Right kidney (tissue), 9 donors: ENCODE results near the gene STARD10.
A peak's percentile ranks its signal among the peaks of the same experiment; 100 is the strongest.

ENCODE experiments used
- DNase-seq: peaks from one replicate; pipeline ENCODE4 v3.0.0-alpha.2; 2016
- long read RNA-seq, 8 donors: transcript quantifications; one replicate each; lab custom pipeline, GENCODE V29; 2026

Gene STARD10, protein sequence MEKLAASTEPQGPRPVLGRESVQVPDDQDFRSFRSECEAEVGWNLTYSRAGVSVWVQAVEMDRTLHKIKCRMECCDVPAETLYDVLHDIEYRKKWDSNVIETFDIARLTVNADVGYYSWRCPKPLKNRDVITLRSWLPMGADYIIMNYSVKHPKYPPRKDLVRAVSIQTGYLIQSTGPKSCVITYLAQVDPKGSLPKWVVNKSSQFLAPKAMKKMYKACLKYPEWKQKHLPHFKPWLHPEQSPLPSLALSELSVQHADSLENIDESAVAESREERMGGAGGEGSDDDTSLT
- long read RNA-seq, donor 1, transcript STARD10-210 (7 exons, 1,100 nt), result major isoform, 15 of 28 reads
- long read RNA-seq, donor 1, partial matches to known transcripts, result 9 of 28 reads
- long read RNA-seq, donor 1, other reads (novel, unspliced or antisense), result 0 of 28 reads
- long read RNA-seq, donor 2, transcript STARD10-210 (7 exons, 1,100 nt), result major isoform, 14 of 22 reads
- long read RNA-seq, donor 2, partial matches to known transcripts, result 6 of 22 reads
- long read RNA-seq, donor 2, other reads (novel, unspliced or antisense), result 0 of 22 reads
- long read RNA-seq, donor 3, transcript STARD10-210 (7 exons, 1,100 nt), result major isoform, 13 of 15 reads
- long read RNA-seq, donor 3, partial matches to known transcripts, result 0 of 15 reads
- long read RNA-seq, donor 3, other reads (novel, unspliced or antisense), result 0 of 15 reads
- long read RNA-seq, donor 4, transcript STARD10-210 (7 exons, 1,100 nt), result major isoform, 15 of 25 reads
- long read RNA-seq, donor 4, partial matches to known transcripts, result 7 of 25 reads
- long read RNA-seq, donor 4, other reads (novel, unspliced or antisense), result 0 of 25 reads
- long read RNA-seq, donor 5, transcript STARD10-210 (7 exons, 1,100 nt), result major isoform, 21 of 32 reads
- long read RNA-seq, donor 5, partial matches to known transcripts, result 5 of 32 reads
- long read RNA-seq, donor 5, other reads (novel, unspliced or antisense), result 0 of 32 reads
- long read RNA-seq, donor 6, transcript STARD10-210 (7 exons, 1,100 nt), result major isoform, 15 of 23 reads
- long read RNA-seq, donor 6, partial matches to known transcripts, result 5 of 23 reads
- long read RNA-seq, donor 6, other reads (novel, unspliced or antisense), result 0 of 23 reads
- long read RNA-seq, donor 7, transcript STARD10-210 (7 exons, 1,100 nt), result major isoform, 17 of 36 reads
- long read RNA-seq, donor 7, partial matches to known transcripts, result 18 of 36 reads
- long read RNA-seq, donor 7, other reads (novel, unspliced or antisense), result 0 of 36 reads
- long read RNA-seq, donor 8, transcript STARD10-210 (7 exons, 1,100 nt), result major isoform, 14 of 18 reads
- long read RNA-seq, donor 8, partial matches to known transcripts, result 0 of 18 reads
- long read RNA-seq, donor 8, other reads (novel, unspliced or antisense), result 0 of 18 reads

DNA sequence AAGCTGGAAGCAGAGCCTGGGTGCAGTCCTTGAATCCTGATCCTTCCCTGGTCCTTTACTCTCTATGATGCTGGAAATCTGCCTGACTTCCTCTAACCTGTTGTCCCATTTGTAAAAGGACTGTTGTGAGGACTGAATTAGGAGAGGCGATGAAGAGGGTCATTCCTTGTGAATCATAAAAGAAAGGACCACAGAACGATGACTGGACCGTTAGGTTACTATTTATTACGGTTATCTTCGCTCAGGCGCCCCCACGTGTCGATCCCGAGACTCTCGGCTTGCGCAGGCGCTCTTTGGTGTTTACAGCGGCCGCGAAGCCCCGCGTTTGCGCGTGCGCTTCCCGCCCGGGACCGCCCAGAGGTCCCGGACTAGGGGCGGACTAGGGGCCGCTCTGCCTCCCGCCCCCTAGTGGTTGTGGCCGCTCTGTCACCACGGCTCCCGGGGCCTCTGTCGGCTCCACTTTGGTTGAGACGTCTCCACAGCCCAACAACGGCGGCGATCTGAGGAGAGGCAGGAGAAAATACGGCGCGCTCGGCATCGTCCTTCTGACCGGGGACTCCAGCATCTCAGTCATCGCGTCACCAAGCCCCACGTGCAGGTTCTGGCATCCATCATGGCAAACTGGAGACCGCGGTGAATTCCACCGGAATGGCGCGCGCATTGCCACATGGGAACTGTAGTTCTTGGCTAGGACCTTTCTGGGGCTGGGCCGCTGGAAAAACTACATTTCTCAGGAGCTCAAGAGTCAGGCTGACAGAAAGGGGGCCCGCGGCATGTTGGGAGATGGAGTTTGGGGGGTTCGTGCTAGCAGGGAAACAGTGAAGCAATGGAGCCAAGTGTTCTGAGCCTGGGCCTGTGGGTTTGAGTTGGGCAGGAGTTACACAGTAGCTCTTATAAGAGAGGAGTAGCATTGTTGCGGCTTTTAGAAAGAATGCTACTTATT, at the start of gene STARD10:
Gene STARD10, minus strand, starts transcription at position 623 of the 943 bp plus-strand sequence. CDS start 12,866 bp downstream, outside the sequence.
- peak; percentile 100 for DNase-seq

DNA sequence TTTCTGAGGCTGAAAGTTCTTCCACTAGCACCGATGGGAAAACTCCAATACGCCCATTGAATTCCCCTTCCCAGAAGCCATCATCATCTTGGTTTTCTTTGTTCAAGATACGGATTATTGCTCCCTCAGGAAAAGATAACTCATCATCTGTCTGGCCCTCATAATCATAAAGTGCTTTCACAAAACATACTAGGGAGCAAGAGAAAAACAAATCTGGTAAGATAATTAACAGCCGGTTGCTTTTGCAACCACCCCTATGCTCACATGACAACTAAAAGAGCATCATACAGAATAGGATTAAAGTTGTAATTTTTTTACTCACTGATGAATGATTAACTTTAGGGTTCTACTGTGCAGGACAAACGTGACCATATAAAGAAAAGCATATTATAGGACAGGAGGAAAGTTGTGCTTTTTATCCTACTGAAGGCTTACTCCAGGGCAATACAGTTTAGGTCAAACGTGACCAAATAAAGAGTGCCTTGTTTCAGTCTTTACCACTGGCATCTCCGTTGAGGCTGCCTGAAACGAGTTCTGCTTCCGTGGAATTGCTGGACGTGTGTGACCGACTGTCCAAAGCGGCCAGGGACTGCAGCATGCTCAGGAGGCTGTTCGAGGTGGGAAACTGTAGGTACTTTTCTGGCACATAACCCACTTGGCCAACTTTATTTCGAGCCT, 48.9 kb upstream of the STARD10 start:
- DNase-seq, result no peak

DNA sequence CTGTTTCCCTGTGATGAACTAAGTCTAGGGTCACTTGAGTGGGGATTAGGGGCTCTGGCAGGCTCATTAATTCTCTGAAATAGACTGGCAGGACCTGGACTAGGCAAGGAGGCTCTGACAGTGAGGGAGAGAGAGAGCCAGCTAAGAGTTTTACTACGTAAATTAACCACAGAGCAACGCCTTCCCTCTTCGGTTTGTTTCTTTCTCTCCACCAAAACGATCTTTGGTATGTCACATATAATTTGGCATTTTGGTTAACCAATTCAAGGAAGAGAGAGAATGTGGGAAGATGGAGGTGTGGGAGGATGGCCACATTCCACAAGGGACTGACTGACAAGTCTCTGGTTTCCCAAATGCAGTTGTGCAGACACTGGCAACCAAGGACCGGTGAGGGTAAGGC, 48.3 kb upstream of the STARD10 start:
- no peak for DNase-seq

DNA sequence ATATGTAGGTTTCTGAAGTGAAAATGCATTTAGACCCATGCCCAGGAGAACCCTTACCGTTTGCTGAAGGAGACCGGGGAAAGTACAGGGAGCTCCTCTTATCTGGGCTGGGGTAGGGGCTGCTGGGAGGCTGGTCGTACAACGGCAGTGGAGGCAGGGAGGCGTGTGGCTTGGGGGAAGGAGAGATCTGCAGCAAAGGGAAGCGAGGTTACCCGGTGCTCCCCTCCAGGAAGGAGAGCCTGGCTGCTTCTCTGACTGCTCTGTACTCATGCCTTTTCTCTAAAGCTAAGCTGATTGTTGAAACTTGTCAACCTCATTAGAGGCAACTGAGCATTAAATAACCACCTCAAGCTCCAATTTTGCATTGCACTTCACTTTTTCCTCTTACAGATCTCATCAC, 47.5 kb upstream of the STARD10 start:
- no peak for DNase-seq

DNA sequence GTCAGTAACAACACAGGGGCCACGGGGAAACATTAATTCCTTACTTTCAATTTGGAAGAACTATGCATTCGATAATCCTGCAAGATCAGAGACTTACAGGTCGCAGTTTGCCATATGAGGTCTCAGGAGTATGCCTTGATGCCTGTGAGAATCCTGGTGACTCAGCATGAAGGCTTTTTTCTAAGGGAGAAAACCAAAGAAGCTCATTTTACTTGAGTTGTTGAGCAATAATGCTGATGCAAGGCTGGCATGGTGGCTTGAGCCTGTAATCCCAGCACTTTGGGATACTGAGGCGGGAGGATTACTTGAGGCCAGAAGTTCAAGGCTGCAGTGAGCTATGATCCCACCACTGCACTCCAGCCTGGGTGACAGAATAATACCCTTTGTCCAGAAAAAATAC, 46.9 kb upstream of the STARD10 start:
- no peak for DNase-seq

DNA sequence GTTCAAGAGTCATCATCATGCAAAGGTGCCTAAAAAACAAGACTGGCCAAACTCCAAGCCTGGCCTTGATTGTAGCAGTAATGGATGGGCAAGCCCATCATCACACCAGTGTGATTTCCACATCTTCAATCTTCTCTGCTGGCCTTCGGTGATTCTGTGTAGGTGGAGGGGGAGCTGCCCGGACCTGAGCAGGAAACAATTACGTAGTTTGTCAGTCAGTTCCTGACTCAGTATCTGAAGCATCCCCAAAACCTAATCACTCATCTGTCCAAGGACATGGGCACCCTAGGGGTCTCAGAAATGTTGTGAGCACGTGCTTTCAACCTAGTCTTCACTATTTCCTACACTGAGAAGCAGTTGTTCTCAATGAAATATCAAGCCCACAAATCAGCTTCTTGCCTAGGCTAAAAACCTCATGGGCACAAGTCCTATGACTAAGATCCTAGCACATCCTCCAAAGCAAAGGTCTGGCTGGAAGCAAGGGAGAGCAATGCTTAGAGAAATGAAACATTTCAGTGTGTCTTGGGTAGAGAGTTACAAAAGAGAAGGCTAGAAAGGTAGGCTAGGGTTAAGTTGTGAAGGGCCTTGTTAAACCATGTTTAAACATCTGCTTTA, 45.0 kb upstream of the STARD10 start:
- no peak for DNase-seq

DNA sequence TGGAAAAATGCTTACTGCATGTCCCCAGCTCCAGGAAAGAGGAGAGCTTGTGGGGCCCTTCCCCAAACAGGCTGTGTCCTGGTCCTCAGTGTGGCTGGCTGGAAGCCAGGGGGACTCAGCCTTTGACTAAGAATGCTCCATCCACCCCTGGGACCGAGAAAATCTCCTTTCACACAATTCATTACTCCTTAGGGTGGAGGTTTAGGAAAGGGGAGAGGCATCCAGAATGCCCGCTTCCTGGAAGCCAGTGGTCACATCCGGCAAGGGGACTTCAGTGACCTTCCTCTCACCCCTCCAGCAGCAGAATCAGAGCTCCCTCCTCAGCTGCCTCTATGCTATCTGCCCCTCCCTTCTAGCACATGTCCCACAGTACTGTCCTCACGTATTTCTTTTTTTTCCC, 42.3 kb upstream of the STARD10 start:
- DNase-seq, result peak; percentile 54

DNA sequence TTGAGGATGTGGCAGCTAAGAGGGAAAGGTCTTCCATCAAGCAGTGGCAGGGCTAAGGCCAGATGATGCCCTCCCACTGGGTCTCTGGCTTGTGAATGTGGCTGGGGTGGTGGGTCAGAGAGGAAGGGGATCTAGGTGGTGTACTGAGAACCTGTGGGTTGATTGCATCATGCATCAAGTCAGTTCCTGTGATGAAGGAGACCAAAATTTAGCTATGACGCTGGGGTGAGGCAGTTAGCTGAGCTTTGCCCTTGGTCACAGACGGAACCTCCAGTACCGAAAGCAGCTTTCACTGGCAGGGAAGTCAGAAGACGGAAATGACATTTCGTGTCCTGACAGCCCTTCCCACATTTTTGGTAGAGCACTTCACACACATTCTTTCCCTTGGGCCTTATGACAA, 41.1 kb upstream of the STARD10 start:
- no peak for DNase-seq

DNA sequence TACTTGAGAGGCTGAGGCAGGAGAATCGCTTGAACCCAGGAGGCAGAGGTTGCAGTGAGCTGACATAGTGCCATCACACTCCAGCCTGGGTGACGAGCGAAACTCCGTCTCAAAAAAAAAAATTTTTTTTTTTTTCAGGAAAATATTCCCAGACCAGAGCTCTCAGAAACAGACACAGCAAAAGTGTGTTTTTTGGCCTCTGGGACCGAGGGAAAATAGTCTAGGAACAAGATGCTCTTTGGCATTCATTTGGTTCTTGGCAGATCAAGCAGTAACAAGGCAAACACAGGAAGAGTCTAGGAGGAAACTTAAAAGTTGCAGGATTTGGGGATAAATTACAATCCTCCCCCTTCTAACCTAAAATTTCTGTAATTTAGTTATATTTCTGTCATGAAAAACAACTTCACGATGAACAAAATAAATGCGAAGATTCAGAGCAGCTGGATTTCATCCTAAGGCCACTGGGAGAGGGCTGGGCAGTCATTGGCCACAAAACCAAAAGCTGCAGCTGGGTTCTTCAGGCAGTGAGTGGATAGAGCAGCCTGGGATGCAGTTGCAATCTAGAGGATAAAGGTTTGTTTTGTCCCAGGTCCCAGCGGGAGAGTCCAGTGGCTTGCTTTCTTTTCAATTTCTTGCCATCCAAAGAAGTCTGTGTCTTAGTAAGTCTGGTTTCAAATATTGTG, 40.1 kb upstream of the STARD10 start:
- DNase-seq, result no peak

DNA sequence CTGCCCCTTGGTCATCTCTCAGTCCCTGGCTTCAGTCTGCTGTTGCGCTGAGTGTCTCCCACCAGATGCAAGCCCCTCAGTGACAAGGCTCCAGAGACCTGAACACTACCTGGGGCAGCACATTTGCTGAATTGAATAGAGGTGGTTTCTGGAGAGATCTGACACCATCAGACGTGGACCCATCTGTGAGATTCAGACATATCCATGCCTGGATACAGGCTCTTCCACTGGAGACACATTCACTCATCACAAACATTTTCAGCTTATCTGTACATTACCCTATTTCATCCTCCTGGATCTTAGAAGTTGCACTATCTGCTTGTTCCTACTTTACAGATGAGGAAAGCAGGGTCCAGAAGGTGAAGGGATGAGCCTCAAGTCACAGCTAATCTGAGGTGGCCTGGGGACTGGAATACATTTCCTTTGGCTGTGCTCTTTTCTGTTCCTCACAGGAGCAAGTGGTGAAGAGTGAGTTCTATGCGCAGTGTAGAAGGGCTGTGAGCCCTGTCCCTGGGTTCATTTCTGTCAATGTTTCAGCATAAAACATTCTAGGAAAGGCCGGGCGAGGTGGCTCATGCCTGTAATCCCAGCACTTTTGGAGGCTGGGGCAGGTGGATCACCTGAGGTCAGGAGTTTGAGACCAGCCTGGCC, 39.4 kb upstream of the STARD10 start:
- DNase-seq, result no peak

DNA sequence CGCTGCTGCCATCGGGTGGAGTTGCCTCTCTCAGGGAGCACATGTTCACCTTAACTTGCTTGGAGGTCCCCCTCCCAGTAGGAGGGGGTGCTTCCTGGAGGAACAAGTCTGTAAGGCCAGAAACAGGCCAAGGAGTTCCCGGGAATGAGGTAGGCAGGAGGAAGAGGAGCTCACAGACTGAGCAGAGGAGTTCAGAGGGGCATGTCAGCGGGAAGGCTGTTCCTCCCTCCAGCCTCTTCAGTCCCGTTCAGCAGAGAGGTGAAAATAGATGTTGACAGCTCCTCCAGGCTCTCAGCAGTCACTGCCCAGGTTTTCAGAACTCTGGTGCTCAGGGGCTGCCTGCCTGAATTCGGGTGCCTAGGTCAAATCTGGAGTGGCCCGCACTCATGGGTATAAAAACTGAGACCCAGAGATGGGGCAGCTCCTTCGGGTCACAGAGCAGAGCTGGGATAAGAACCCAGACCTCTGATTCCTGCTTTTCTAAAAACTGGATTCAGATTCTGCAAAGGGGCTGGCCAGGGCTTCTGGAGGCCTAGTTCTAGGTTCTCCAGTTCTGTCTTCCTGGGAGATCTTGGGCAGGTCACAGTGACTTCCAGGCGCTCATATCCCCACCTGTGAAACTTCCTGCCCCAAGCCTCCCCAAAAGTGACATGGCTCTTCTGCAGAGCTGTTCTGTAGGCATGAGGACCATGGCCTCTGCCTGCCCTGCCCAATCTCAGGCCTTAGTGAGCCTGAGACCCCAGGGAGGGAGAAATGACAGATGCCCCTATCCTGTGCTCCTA, 38.6 kb upstream of the STARD10 start:
- no peak for DNase-seq

DNA sequence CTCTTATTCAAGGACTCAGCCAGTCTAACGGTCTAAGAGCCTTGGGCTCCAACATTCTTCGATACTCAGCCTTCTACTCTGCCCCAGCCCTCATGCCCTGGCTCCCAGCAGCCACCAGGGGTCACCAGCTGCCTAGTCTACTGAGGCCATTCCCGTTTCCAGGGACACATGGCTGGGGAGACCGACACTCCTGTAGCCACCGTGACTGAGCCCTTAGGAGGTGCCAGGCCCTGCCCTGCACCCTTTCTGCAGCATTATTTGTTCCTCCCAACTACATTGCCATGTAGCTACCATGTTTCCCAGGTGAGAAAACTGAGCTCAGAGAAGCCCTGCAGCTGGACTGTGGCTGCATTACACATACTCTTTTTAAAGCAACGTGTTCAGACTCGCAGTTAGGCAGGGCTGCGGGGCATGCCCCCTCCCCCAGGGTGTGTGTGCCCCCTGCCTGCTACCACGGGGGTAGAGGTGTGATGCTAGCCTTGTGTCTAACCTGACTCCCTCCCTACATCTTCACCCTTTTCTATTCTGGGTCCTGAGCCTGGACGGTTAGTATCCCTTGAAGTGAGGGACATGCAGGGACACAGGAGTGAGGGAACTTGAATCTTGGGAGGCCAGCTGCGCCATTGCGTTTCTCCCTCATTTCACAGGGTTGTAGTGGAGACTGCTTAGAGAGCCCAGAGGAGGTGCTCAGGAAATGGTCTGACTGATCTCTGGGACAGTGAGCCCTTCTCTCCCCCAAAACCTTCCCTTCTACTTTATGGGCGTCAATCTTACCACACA, 37.9 kb upstream of the STARD10 start:
- peak; percentile 73 for DNase-seq

DNA sequence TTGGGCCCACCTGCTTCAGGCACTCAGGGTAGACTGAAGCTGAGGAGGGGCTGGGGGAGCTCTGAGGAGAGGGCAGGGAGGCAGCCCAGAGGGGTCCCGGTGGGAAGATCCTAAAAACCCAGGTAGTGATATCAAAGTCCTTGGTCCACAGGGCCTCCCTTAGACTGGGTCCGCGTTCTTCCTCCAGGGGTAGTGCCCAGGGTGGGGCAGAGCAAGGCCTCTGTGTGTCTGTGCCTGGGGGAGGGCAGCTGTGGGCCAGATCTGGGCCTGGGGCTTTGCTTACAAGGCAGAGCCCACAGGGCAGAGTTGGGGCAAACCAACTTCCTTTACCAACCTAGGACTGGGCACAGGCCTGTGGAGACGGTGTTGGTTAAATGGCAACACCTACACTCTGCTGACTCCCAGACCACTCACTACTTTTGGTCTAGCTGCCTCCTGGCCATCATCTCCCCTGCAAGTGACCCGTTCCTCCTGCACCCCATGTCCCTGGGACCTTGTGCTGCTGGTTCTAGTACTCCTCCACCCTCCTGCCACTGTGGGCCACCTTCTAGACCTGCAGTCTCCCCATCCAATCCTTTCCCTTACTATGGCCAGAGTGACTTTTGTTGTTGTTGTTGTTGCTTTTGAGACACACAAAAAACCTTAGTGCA, 36.2 kb upstream of the STARD10 start:
- no peak for DNase-seq

DNA sequence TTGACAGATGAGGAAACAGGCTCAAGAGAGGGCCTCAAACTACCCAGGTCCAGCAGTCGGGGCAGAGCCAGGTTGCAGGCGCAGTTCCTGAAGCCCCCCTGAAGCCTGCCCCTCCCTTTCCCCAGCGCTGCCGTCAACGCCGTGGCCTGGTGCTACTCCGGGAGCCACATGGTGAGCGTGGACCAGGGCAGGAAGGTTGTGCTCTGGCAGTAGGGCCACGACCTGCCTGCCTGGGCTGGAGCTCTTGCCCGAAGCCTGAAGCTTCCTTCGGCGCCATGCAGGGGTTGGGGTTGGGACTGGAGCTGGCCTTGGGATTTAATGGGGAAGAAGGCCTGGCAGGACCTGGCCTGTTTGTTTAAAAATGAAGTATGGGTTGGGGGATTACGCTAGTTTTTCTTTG, 35.3 kb upstream of the STARD10 start:
- DNase-seq, result no peak

DNA sequence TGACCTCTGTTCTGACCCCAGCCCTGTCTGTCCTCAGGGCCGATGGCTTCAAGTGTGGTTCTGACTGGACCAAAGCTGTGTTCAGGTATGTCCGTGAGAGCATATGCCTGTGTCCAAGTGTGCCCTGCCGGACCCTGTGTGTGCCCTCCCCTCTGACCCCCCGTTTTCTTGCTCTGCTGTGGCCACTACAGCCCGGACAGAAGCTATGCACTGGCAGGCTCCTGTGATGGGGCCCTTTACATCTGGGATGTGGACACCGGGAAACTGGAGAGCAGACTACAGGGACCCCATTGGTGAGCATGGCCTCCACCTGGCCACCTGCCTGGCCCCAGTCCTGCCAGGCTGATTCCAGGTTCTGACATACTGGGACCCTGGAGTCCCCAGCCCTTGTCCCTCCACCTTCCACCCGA, 34.9 kb upstream of the STARD10 start:
- no peak for DNase-seq

DNA sequence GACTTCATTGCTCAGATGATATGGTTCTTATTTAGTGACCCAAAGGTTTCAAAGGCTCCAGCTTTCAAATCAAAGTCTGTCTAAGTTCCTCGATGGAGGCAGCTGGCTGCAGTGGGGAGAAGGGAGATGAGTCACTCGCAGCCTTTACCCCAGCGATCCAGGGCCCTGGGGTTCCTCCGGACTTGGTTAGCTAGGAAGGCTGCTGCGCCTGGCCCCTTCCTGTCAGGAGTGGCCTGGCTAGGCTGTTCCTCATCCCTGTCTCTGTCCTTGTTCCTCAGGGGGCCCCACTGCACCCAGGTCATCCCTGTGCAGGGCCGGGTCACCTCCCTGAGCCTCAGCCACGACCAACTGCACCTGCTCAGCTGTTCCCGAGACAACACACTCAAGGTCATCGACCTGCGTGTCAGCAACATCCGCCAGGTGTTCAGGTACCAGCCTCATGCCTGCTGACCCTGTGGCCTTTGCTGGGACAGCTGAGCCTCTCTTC, 34.3 kb upstream of the STARD10 start:
- DNase-seq, result no peak
